ENCODE results near the gene C1GALT1. TPM values are rescaled to one million over a fixed set of nuclear protein-coding genes. Genes with fewer than 3 reads are reported as not detected.

The C1GALT1 gene
- total RNA-seq, 1 experiment from 2014 or later: 27.2 TPM

DNA sequence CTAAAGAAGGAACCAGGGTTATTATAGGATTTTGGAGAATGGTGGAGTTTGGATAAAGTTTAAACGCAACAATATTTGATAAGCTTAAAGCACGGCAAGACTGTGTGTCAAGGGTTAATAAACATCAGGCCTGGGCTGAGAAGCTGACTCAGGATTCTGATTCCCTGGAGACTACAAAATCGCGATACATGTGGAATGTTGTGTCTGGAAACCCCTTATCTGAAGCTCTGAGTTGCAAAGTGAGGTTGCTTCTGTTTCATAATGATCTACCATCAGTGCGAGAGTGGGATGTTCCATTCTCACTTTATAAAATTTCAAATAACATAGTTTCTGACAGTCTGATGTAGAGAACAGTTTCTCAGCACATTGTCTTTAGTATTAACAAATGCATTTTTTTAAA lies 7.8 kb downstream of the C1GALT1 start:
- Histone ChIP-seq H4K20me1 (ENCODE audit: insufficient read depth) (no peaks in the 10 kb centered on the region), H3K9me2 (ENCODE audit: insufficient read depth) (no peaks in the 10 kb centered on the region), H3K4me2 (ENCODE audit: low read length) (no peak overlapping the region), H3K9ac (ENCODE audit: low read length) (no peak overlapping the region), H3K9me3 (ENCODE audit: control insufficient read depth in 1 of 2, insufficient read depth in 1 of 2, low read depth in 1 of 2, low read length in 2 of 2) (no peaks in the 10 kb centered on the region; a peak in 1 of 4 replicates), H3K4me1 (ENCODE audit: control insufficient read depth in 1 of 2, insufficient read depth in 2 of 2, low read length in 2 of 2) (no peaks in the 10 kb centered on the region), H3K36me3 (ENCODE audit: control insufficient read depth in 1 of 2, insufficient read depth in 2 of 2, low read length in 2 of 2) (0 out of 4 replicates have a peak, but pooled peaks cover 0 to 5% of the 10 kb centered on the region in 2 experiments), H3K79me2 (ENCODE audit: insufficient read depth, low read length) (peaks cover 96% of the 10 kb centered on the region), H3K27ac (ENCODE audit: low read depth, low read length) (no peak overlapping the region), H2AFZ (ENCODE audit: low read depth, low read length, poor library complexity, severe bottlenecking) (no peak overlapping the region), H3K27me3 (ENCODE audit: insufficient read depth, low read length) (no peaks in the 10 kb centered on the region), H3K4me3 (replicated peaks in 1 of 2; ENCODE audit: low read depth in 1 of 2, low read length in 2 of 2) (no peak overlapping the region)
- DNase-seq (ENCODE audit: low read depth, low spot score) (no peak), ATAC-seq (no peak)
- intact Hi-C loops (cut with micrococcal nuclease): no loop called here
- ChIA-PET RAD21 (ENCODE audit: low non-redundant PET in 1 of 2, low total read pairs in 2 of 2, uncharacterized antibody in 2 of 2, unreplicated experiment in 2 of 2) (no interaction called here), POLR2A (no interaction called here), CTCF (no interaction called here)
- TF ChIP-seq EGR1 (IDR thresholded peaks at IDR 0.05; ENCODE audit: low read depth) (no peak), ZNF274 (IDR thresholded peaks at IDR 0.05; ENCODE audit: low read depth, low read length) (no peak), EZH2 (IDR thresholded peaks at IDR 0.05) (no peak), TCF7L2 (IDR thresholded peaks at IDR 0.05; ENCODE audit: borderline replicate concordance, extremely low read depth, insufficient read depth, insufficient read length) (no peak), ZFX (IDR thresholded peaks at IDR 0.05) (no peak), SIN3A (IDR thresholded peaks at IDR 0.05; ENCODE audit: low read depth) (no peak), SRF (IDR thresholded peaks at IDR 0.05; ENCODE audit: low read depth) (no peak), FOSL1 (IDR thresholded peaks at IDR 0.05; ENCODE audit: low read depth) (no peak), RAD21 (IDR thresholded peaks at IDR 0.05; ENCODE audit: low read depth) (no peak)
- BruUV-seq (replicated peaks): no TSS peak

DNA sequence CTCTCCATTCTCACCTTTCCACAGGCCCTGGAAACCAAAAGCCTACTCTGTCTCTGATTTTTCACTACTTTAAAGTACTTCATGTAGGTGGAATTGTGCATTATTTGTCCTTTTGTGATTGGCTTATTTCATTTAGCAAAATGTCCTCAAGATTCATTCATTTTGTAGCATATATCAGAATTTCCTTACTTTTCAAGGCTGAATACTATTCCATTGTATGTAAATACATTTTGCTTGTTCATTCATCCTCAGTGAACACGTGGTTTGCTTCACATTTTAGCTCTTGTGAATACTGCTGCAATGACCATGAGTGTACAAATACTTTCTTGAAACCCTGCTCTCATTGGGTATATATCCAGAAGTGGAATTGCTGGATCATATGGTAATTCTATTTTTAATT lies 8.8 kb downstream of the C1GALT1 start:
- no peak overlapping the region for H3K4me2 ChIP-seq (ENCODE audit: low read length)
- ATAC-seq (no peak), DNase-seq (ENCODE audit: low read depth, low spot score) (no peak)
- no peak overlapping the region for H3K4me3 ChIP-seq (replicated peaks in 1 of 2; ENCODE audit: low read depth in 1 of 2, low read length in 2 of 2)
- peaks cover 95% of the 10 kb centered on the region for H3K79me2 ChIP-seq (ENCODE audit: insufficient read depth, low read length)
- RAD21 ChIA-PET (ENCODE audit: low non-redundant PET in 1 of 2, low total read pairs in 2 of 2, uncharacterized antibody in 2 of 2, unreplicated experiment in 2 of 2): no interaction called here
- intact Hi-C loops (cut with micrococcal nuclease): no loop called here
- 0 out of 4 replicates have a peak, but pooled peaks cover 0 to 5% of the 10 kb centered on the region in 2 experiments for H3K36me3 ChIP-seq (ENCODE audit: control insufficient read depth in 1 of 2, insufficient read depth in 2 of 2, low read length in 2 of 2)
- BruUV-seq (replicated peaks): no TSS peak
- no peaks in the 10 kb centered on the region for H3K9me2 ChIP-seq (ENCODE audit: insufficient read depth)
- POLR2A ChIA-PET: no interaction called here
- no peaks in the 10 kb centered on the region for H3K27me3 ChIP-seq (ENCODE audit: insufficient read depth, low read length)
- no peak overlapping the region for H3K9ac ChIP-seq (ENCODE audit: low read length)
- no peak overlapping the region for H3K27ac ChIP-seq (ENCODE audit: low read depth, low read length)
- H3K4me1 ChIP-seq (ENCODE audit: control insufficient read depth in 1 of 2, insufficient read depth in 2 of 2, low read length in 2 of 2): no peaks in the 10 kb centered on the region
- no peaks in the 10 kb centered on the region for H4K20me1 ChIP-seq (ENCODE audit: insufficient read depth)
- no peaks in the 10 kb centered on the region; a peak in 1 of 4 replicates for H3K9me3 ChIP-seq (ENCODE audit: control insufficient read depth in 1 of 2, insufficient read depth in 1 of 2, low read depth in 1 of 2, low read length in 2 of 2)
- CTCF ChIA-PET: no interaction called here
- no peak overlapping the region for H2AFZ ChIP-seq (ENCODE audit: low read depth, low read length, poor library complexity, severe bottlenecking)
- TF ChIP-seq EZH2phosphoT487 (IDR thresholded peaks at IDR 0.05; ENCODE audit: borderline replicate concordance) (no peak), ZNF274 (IDR thresholded peaks at IDR 0.05; ENCODE audit: low read depth, low read length) (no peak), YY1 (IDR thresholded peaks at IDR 0.05; ENCODE audit: extremely low read depth, insufficient replicate concordance, low read depth, low read length) (no peak), ELF1 (IDR thresholded peaks at IDR 0.05; ENCODE audit: borderline replicate concordance, low read depth) (no peak), EZH2 (IDR thresholded peaks at IDR 0.05) (no peak), MAX (IDR thresholded peaks at IDR 0.05) (no peak), POLR2AphosphoS5 (IDR thresholded peaks at IDR 0.05; ENCODE audit: low read depth, low read length) (no peak), POLR2A (IDR thresholded peaks at IDR 0.05; ENCODE audit: borderline replicate concordance, extremely low read depth, insufficient read depth, insufficient read length) (no peak), SIN3A (IDR thresholded peaks at IDR 0.05; ENCODE audit: low read depth) (no peak), CBX3 (IDR thresholded peaks at IDR 0.05; ENCODE audit: low read depth) (no peak), CEBPB (IDR thresholded peaks at IDR 0.05; ENCODE audit: low read depth) (no peak), JUND (IDR thresholded peaks at IDR 0.05) (no peak), FOSL1 (IDR thresholded peaks at IDR 0.05; ENCODE audit: low read depth) (no peak), ZFX (IDR thresholded peaks at IDR 0.05) (no peak), SRF (IDR thresholded peaks at IDR 0.05; ENCODE audit: low read depth) (no peak), CTCF (IDR thresholded peaks at IDR 0.05 in 2 of 3, conservative IDR thresholded peaks at IDR 0.05 in 1 of 3; ENCODE audit: borderline replicate concordance in 1 of 3, insufficient read depth in 1 of 3, low read depth in 2 of 3, low read length in 2 of 3) (no peak)
- TF ChIP-seq, protein P1, sequence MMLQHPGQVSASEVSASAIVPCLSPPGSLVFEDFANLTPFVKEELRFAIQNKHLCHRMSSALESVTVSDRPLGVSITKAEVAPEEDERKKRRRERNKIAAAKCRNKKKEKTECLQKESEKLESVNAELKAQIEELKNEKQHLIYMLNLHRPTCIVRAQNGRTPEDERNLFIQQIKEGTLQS (IDR thresholded peaks at IDR 0.05): no peak

Measured in HCT116 (cell line).